Neutrophil (primary cell): ENCODE measurements around the gene CSTF3.
"Not testable (repeated sequence)": the region's sequence is repeated elsewhere in the genome, so short reads cannot be mapped to it uniquely, and the experiment has no call there.

Experiments
- H3K27ac ChIP-seq: fragments of 200-600 bp; sonication (generic); 2 replicates; pipeline ENCODE4 v1.5.1; 2016; ENCODE audit warnings: mild to moderate bottlenecking, moderate library complexity
- H3K27me3 ChIP-seq: fragments of 200-600 bp; sonication (generic); 2 replicates; pipeline ENCODE4 v1.6.0; 2016; ENCODE audit warnings: mild to moderate bottlenecking
- H3K36me3 ChIP-seq: fragments of 200-600 bp; sonication (generic); 2 replicates; pipeline ENCODE4 v1.5.1; 2017
- H3K4me1 ChIP-seq, 2 experiments: fragments of 200-600 bp in 1 of 2; sonication (generic) in 1 of 2; 1 replicate in 1 of 2; 2 replicates in 1 of 2; pipeline versions ENCODE4 v1.5.1 to v1.6.1; 2013 to 2016; ENCODE audit warnings: low read depth in 1 of 2, low read length in 1 of 2, mild to moderate bottlenecking in 1 of 2, moderate library complexity in 1 of 2; ENCODE audit not compliant: control insufficient read depth in 1 of 2, insufficient read depth in 1 of 2
- H3K4me3 ChIP-seq, 2 experiments: fragments of 200-600 bp in 1 of 2; sonication (generic) in 1 of 2; 1 replicate in 1 of 2; 2 replicates in 1 of 2; pipeline ENCODE4 v1.5.1; 2013 to 2016; ENCODE audit warnings: low read depth in 1 of 2, low read length in 1 of 2, mild to moderate bottlenecking in 1 of 2, moderate library complexity in 1 of 2
- H3K9me3 ChIP-seq: fragments of 200-600 bp; sonication (generic); 2 replicates; pipeline ENCODE4 v1.5.1; 2016
- CTCF ChIP-seq: fragments of 200-600 bp; sonication (generic); IDR thresholded peaks from 2 replicates; pipeline ENCODE4 v1.5.1; 2016; ENCODE audit warnings: antibody characterized with exemption

Gene CSTF3

DNA sequence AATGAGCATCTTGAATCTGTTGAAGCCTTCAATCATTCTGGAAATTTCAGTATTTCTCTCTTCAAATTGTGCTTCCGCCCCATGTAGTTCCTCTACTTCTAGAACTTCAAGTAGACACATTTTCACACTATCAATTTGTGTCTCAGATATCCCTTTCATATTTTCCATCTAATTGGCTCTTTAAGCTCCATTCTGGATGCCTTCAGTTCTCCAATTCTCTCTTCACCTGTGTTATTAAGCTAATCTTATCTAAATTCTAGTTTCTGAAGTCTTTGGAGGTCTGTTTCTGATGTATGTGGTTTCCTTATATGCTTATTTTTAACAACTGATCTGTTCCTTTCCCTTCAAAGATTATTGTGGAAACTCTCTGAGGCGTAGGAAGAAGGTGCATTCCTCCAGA, 36.3 kb downstream of the CSTF3 start:
- Histone ChIP-seq H3K4me1 (no peaks in the 10 kb centered on the region), H3K36me3 (no peaks in the 10 kb centered on the region), H3K27ac (no peak overlapping the region), H3K4me3 (no peak overlapping the region), H3K27me3 (no peaks in the 10 kb centered on the region), H3K9me3 (no peaks in the 10 kb centered on the region)
- no peak for TF ChIP-seq CTCF

DNA sequence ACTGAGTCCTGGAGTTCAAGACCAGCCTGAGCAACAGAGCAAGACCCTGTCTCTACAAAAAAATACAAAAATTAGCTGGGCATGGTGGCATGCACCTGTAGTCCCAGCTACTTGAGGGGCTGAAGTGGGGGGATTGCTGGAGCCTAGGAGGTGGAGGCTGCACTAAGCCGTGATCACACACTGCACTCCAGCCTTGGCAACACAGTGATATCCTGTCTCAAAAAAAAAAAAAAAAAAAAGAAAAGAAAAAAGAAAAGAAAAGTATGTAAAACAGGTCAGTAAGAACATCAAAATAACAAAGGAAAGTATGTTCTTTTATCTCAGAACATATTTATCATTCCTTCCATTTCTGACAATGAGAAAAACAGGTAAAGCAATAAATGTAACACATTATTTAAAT, 38.6 kb downstream of the CSTF3 start:
- H3K4me1 ChIP-seq, H3K36me3 ChIP-seq, H3K9me3 ChIP-seq, H3K27me3 ChIP-seq, H3K27ac ChIP-seq, H3K4me3 ChIP-seq: not testable (repeated sequence)

DNA sequence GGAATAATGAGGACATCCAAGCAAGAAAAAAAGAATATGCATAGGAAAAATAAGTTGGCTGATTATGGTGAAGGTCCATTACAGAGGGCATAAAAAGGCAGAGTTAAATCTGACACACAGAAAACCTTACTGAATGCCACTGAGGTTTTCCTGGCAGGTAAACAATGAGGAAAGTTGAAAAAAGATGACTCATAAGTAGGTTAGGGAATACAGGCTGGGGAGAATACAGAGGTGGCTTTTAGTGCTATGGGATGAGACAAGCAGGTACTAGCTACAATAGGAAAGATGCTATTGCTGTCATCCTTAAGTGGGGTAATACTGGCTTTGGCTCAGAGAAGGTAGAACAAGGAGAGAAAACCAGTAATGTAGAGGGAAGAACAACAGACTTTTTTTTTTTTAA, 44.7 kb downstream of the CSTF3 start:
- no peak overlapping the region for H3K27ac ChIP-seq
- no peak for TF ChIP-seq CTCF
- no peaks in the 10 kb centered on the region for H3K27me3 ChIP-seq
- H3K36me3 ChIP-seq, result no peaks in the 10 kb centered on the region
- no peaks in the 10 kb centered on the region for H3K4me1 ChIP-seq
- no peak overlapping the region for H3K4me3 ChIP-seq
- no peaks in the 10 kb centered on the region for H3K9me3 ChIP-seq

DNA sequence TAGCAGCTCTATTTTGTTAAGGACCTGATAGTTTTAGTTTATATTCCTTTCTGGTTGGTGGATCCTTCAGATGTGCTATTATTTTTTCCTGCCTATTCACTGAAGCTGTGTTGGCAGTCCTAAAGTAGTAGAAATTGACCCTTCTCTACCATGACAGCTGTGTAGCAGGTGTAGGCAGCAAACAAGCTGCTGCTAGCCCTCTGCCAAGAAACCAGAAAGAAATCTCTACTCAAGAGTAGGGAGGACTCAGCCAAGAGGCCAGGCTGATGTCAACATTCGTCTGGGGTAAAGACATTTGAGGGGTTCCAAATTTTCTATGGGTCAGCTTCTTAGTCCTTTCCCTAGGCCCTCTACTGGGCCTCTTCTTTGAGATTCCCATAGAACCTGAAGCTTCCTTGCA, 51.2 kb downstream of the CSTF3 start:
- Histone ChIP-seq H3K4me3 (no peak overlapping the region), H3K27ac (no peak overlapping the region), H3K27me3 (no peaks in the 10 kb centered on the region), H3K9me3 (no peaks in the 10 kb centered on the region), H3K4me1 (no peaks in the 10 kb centered on the region), H3K36me3 (peaks cover 3% of the 10 kb centered on the region)
- no peak for TF ChIP-seq CTCF

- H3K27me3 ChIP-seq, result no peaks in the 10 kb centered on the region
- no peak overlapping the region for H3K27ac ChIP-seq
- no peak overlapping the region for H3K4me3 ChIP-seq
- no peaks in the 10 kb centered on the region for H3K9me3 ChIP-seq
- peaks cover 10% of the 10 kb centered on the region for H3K36me3 ChIP-seq
- TF ChIP-seq CTCF, result no peak
- no peaks in the 10 kb centered on the region for H3K4me1 ChIP-seq
These were observed 51.9 kb downstream of the CSTF3 start for GRCh38 chr11:33109294-33109895.

DNA sequence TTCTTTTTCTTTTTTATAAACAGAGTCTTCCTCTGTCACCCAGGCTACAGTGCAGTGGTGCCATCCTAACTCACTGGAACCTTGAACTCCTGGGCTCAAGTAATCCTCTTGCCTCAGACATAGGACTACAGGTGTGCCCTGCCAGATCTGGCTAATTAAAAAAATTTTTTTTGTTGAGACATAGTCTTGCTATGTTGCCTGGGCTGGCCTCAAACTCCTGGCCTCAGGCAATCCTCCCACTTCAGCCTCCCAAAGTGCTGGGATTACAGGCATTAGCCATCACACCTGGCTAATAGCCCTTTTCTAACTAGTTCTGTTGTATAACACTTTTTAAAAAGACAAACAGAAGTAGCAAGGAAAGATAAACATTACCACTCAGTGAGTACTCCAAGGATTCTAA, 57.4 kb downstream of the CSTF3 start:
- H3K27me3 ChIP-seq, result no peaks in the 10 kb centered on the region
- no peak overlapping the region for H3K4me3 ChIP-seq
- no peak for TF ChIP-seq CTCF
- peaks cover 65% of the 10 kb centered on the region for H3K36me3 ChIP-seq
- no peak overlapping the region for H3K27ac ChIP-seq
- H3K9me3 ChIP-seq, result no peaks in the 10 kb centered on the region
- no peaks in the 10 kb centered on the region for H3K4me1 ChIP-seq
